ENCODE results near the gene POPDC2.

DNA sequence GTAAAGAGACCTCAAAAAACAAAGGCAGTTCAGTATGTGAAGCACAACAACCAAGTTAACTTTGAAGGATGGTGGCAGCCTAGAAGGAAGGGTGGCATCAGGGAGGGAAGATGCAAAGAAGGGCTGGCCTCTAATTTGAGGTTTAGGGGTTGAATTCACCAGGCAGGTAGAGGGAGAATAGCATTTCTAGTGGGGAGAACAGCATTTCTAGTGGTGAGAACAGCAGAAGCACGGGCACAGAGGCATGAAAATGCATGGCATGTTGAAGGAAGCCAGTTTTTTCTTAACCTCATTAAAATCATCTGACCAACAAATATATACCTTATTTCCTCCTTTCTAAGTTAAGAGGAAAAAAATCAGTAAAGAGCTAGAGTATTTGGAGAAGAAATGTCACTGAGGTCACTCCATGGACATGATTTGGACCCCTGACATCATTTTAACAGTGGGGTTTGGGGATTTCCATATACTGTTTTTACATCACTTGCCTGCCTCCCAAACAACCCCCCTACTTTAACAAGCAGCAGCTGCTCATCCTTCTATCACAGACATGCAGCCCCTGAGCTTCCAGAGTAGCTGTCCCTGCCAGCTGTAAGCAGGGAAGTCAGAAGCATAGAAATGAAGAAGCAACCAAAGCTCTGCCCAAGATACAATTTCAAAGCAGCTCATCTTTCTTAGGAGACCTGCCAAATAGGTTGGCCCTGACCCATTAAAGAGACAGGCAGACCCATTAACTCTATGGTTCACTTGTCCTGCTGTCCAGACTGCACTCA is 2.4 kb upstream of the POPDC2 start:
- TF ChIP-seq POLR2A (IDR thresholded peaks at IDR 0.05) (no peak), EP300 (IDR thresholded peaks at IDR 0.05) (no peak)
- TF ChIP-seq, protein P1, sequence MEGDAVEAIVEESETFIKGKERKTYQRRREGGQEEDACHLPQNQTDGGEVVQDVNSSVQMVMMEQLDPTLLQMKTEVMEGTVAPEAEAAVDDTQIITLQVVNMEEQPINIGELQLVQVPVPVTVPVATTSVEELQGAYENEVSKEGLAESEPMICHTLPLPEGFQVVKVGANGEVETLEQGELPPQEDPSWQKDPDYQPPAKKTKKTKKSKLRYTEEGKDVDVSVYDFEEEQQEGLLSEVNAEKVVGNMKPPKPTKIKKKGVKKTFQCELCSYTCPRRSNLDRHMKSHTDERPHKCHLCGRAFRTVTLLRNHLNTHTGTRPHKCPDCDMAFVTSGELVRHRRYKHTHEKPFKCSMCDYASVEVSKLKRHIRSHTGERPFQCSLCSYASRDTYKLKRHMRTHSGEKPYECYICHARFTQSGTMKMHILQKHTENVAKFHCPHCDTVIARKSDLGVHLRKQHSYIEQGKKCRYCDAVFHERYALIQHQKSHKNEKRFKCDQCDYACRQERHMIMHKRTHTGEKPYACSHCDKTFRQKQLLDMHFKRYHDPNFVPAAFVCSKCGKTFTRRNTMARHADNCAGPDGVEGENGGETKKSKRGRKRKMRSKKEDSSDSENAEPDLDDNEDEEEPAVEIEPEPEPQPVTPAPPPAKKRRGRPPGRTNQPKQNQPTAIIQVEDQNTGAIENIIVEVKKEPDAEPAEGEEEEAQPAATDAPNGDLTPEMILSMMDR (IDR thresholded peaks at IDR 0.05): no peak
